GM19395 (cell line): ENCODE results near the gene NAA30.
"Not testable (repeated sequence)": the region's sequence is repeated elsewhere in the genome, so short reads cannot be mapped to it uniquely, and the experiment has no call there.

Source experiments
- ATAC-seq: cut with Tn5 transposase; IDR thresholded peaks from one replicate; pipeline ENCODE4 v1.9.1; 2021; ENCODE audit warnings: mild to moderate bottlenecking, moderate library complexity; ENCODE audit not compliant: unreplicated experiment

Gene NAA30

DNA sequence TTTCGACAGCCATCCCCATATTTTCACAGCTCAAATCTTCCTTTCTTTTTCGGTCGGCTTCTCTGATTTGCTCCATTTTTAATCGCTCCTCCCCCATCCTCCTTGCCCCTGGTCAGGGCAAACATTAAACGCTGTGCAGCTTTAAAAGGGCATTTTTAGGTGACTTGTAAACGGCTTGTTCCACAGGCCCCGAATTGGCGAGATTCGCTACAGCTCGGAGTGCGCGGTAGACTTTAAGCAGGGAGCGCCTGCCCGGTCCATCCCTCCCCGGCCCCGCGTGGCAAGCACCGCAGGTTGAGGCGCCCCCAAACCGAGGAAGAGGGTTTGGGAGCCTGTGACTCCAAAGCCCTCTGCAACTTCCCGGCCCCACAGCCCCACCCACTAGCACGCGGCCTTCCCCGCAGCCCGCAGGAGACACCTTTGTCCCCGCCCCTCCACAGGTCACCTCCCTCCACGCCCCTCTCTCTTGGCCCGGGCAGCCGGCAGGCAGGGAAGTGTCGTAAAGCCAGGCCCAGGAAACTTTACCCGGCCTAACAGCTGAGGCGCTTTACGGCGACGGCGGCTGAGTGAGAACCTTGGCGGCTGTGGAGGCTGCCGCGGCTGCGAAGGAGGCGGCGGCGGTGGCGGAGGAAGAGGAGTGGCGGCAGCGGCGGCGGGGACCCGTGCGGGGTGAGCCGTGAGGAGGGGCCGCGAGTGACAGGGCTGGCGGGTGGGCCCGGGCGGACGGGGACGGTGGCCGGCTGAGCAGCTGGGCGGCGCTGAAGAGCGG is at the start of gene NAA30:
Gene NAA30, plus strand, starts transcription at position 550 of the 769 bp plus-strand sequence. CDS start 372 bp downstream, outside the sequence.
- ATAC-seq, result peak; percentile 73

GRCh38 chr14:57343545-57344297 is 46.7 kb upstream of the NAA30 start:
- ATAC-seq, result not testable (repeated sequence)

GRCh38 chr14:57345106-57345505 is 45.3 kb upstream of the NAA30 start:
- no peak for ATAC-seq

GRCh38 chr14:57346741-57347140 is 43.6 kb upstream of the NAA30 start:
- no peak for ATAC-seq

DNA sequence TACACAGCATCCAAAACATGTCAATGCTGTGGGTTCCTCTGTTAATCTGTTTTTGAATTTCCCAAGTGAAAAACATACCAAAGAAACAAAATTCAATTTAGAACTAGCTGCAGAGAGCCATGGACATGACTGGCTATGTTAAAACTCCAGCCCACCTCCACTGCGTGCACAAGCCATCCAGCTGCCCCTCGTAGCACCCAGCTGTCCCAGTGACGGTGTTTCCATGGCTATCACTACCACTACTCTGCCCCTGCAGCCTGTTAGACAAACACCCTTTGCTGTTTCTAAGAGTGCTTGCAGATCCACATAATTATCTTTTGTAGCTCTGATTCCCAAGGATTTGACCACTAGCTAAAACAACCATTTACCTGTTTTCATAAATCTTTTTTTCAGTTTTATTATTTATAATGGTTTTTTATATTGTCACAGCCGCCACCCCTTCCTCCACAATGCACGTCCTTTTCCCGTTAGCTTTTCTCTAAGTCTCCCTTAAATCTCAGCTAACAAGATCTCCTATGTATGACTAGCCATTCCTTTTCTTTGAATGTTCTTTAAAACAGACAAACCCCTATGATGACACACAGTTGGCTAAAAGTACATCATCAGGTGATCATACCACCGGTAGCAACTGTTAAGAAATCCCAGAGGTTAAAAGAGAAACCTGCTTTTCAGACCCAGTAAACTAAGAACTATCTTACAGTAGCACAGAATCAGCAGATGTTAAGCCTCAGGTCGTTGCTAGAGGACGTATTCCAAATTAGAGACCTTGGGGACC is 37.8 kb upstream of the NAA30 start:
- ATAC-seq, result no peak

- no peak for ATAC-seq
Observed at GRCh38 chr14:57355081-57355800, 35.1 kb upstream of the NAA30 start.

- ATAC-seq, result no peak
Observed at GRCh38 chr14:57362361-57362760, 28.0 kb upstream of the NAA30 start.

DNA sequence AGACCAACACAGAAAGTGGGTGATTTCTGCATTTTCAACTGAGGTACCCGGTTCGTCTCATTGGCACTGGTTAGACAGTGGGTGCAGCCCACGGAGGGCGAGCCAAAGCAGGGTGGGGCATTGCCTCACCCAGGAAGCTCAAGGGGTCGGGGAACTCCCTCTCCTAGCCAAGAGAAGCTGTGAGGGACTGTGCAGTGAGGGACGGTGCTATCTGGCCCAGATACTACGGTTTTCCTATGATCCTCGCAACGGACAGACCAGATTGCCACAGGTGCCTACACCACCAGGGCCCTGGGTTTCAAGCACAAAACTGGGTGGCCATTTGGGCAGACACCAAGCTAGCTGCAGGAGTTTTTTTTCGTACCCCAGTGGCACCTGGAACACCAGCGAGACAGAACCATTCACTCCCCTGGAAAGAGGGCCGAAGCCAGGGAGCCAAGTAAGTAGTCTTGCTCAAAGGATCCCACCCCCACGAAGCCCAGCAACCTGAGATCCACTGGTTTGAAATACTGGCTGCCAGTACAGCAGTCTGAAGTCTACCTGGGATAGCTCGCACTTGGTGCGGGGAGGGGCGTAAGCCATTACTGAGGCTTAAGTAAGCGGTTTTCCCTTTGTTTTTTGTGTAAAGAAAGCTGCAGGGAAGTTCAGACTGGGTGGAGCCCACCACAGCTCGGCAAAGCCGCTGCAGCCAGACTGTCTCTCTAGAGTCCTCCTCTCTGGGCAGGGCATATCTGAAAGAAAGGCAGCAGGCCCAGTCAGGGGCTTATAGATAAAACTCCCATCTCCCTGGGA is 25.5 kb upstream of the NAA30 start:
- no peak for ATAC-seq

- not testable (repeated sequence) for ATAC-seq
Observed at GRCh38 chr14:57370187-57370586, 20.2 kb upstream of the NAA30 start.

DNA sequence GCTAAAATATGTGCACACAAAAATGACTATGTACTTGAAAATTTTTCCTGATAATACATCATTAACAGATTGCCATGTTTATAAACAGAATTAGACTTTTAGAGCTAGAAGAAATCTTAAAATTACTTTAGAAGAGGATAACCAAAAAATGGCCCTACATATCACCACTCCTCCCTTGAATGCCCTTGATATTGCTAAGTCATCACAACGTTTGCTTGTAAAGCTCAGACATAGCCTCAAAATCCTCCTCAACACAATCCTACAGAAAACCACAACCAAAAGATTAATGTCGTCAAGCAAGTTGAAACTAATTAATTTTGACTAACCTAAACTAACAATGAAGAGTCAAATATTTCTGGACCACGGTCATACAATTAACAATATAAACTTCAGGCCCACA is 19.4 kb upstream of the NAA30 start:
- ATAC-seq, result no peak

- no peak for ATAC-seq
Observed at GRCh38 chr14:57375156-57375555, 15.2 kb upstream of the NAA30 start.

DNA sequence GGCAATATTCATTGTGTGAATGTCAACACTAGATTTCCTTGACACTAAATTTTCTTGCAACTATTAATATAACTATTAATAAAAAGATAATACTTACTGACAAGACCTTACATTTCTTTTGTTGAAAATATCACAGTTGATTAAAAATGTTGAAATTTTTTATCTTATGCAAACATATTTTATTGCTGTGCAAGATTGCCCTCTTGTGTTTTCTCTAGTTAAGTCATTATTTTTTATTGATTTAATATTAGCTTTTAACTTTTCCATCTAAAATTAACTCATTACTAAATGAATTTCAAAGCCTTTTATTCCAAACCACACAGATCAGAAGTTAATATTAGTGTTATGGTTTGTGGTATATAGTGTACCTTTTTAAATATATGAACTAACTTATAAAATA is 11.7 kb upstream of the NAA30 start:
- no peak for ATAC-seq

DNA sequence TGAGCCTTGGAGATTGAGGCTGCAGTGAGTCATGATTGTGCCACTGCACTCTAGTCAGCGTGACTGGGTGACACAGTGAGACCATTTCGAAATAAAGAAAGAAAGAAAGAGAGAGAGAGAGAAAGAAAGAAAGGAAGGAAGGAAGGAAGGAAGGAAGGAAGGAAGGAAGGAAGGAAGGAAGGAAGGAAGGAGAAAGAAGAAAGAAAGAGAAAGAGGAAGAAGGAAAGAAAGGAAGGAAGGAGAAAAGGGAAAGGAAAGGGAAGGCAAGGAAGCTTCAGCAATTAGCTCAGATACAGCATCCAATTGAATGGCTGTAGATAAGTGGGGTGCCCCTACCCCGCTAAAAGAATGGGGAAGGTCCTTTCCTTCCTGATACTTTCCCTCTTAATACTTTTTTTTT is 9.5 kb upstream of the NAA30 start:
- no peak for ATAC-seq

GRCh38 chr14:57382283-57382682 is 8.1 kb upstream of the NAA30 start:
- no peak for ATAC-seq

DNA sequence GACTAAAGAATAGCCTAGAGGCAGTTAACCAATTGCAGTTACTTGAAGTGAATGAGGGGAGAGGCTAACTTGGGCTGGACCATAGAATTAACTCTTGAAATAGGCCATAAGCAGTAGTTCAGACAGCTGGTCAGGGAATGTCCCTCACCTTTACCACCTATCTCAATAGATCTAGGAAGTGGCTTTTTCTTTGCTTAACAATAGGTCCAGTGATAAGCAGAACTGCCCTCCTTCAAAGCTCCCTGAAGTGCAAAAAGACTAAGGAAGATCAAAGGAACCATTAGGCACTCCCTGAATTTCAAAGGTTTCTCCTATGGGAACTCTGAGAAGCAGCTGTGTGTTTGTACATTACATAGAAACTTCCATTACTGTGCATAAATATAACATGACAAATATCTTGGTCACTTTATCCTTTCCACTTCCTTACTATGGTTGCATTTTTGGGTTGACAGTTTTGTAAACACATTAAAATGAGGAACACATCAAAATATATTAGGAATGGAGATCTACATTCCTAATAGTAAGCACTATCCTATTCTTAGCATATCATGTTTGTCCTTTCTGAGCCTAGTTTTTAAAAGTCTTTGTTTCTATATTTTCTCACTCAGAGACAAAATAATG is 7.2 kb upstream of the NAA30 start:
- ATAC-seq, result no peak

GRCh38 chr14:57388067-57388466 is 2.3 kb upstream of the NAA30 start:
- no peak for ATAC-seq

DNA sequence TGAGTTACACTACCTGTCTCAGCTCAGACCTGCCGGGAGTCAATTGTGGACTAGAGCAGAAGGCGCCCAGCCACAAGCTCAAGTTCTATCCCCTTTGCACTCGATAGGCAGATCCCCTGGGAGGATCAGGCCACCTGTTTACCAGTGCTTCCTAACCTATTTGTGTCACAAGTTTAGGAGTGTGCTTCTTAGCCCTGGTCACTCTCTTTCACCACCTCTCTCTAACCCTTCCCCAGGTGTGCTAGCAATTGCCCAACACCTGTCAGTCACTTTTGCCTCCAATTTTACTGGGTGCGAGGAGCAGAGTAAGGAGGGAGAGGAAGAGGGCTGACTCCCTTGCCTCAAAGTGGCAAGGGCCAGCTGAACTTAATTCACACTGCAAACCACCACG is 745 bp upstream of the NAA30 start:
- ATAC-seq, result peak; percentile 12

DNA sequence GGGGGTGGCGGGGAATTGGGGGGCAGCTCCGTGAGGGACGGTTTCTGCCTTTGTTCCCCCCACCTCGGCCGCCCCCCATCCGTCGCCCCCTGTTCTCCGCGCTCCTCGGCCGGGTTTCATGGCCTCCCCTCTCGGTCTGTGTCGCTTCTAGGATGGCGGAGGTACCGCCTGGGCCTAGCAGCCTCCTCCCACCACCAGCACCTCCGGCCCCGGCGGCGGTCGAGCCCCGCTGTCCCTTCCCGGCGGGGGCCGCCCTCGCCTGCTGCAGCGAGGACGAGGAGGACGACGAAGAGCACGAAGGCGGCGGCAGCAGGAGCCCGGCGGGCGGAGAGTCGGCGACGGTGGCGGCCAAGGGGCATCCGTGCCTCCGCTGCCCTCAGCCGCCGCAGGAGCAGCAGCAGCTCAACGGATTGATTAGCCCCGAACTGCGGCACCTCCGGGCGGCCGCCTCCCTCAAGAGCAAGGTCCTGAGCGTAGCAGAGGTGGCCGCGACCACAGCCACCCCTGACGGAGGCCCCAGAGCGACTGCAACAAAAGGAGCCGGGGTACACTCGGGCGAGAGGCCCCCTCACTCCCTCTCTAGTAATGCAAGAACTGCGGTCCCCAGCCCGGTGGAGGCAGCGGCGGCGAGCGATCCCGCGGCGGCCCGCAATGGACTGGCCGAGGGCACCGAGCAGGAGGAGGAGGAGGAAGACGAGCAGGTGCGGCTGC is 575 bp downstream of the NAA30 start:
- peak; percentile 51 for ATAC-seq
